ENCODE measurements around the gene RIMOC1. TPM values are rescaled to one million over a fixed set of nuclear protein-coding genes. Genes with fewer than 3 reads are reported as not detected.

Gene RIMOC1
- 9.2 and 14.3 TPM in 2 replicates for total RNA-seq

GRCh38 chr5:41903892-41904799 is at the start of gene RIMOC1:
TSS of gene RIMOC1 (plus strand) at chr5:41904344. CDS start at chr5:41904368, 24 bp downstream.

DNA sequence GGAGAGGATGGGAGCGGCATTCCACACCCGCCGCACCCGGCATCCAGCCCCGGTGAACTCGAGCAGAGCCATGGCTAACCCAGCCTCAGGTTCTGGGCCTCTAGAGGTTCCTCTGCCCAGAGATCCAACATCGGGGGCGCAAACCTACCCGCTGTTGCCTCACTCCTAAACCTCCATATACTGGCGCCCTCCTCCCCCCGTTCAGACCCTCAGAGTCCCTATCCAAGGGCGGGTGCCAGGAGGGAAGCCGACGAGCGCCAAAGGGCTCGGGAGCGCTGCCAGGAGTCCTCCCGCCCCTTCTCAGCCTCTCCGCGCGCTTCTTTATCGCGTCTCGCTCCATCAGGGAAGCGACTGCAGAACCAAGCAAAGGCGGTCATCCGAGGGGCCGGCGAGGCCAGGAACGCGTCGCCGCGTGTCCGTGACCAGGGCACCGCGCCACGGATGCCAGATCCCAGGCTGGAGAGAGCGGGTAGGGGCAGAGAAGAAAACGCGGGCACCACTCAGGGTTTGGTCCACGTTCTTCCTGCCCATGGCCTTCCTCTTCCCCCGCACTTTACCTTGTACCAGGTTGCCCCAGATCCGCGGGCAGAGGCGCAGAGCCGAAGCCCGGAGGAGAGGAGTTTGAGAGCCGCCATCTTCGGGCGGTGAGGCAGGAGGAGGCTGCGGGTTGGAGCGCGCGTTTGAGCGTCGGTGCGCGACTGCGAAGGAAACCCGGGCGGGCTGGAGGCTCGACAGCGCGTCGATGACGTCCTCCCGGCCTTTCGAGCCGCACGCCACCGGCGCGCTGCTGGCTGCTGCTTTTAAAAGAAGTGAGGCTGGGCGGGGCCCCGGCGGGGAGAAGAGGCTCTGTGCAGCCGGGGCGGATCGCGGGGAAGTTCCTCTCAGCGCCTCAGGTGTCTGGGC is 34.2 kb upstream of the RIMOC1 start, which contains the start of gene OXCT1:
OXCT1 (minus strand) TSS at position 702 of the 903 bp plus-strand sequence; CDS start at position 635, 67 bp downstream.

GRCh38 chr5:41924872-41925554 is 20.9 kb downstream of the RIMOC1 start, which contains the start of gene FBXO4:
TSS of gene FBXO4 (plus strand) at chr5:41925281. CDS start at chr5:41925310, 29 bp downstream.

Other genes with a start within 250 kb of the RIMOC1 start
- 7.0 and 8.2 TPM in 2 replicates for gene OXCT1, start 33.9 kb upstream of the RIMOC1 start, total RNA-seq
- 6.5 and 7.2 TPM in 2 replicates for gene FBXO4, start 20.9 kb downstream of the RIMOC1 start, total RNA-seq